ENCODE measurements around the gene FUOM. TPM values are rescaled to one million over a fixed set of nuclear protein-coding genes. Genes with fewer than 3 reads are reported as not detected.

The FUOM gene
- total RNA-seq, 2 donors from 2014 or later = 9.8 to 32.6 TPM

DNA sequence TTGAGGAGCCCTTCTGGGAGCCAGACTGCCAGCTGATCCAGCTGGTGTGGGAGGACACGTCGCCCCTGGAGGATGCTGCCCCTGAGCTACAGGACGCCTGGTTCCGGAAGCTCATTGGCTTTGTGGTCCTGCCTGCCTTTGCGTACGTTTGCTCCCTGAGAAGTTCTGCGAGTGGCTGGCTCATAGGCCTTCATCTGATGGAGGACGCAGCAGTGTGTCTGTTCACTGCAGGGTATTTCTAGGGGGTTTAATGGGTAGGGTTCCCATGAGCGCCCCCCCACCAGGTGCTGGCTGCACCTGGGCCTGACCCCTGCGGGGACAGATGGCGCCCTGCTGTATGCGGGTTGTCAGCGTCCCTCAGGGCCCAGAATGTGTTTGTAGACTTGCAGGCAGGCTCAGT is 26.3 kb upstream of the FUOM start:
- H3K36me3 ChIP-seq = no peaks in the 10 kb centered on the region
- no peaks in the 10 kb centered on the region for H3K9me3 ChIP-seq
- H3K4me3 ChIP-seq = no peak overlapping the region
- H3K27ac ChIP-seq = no peak overlapping the region
- H3K4me1 ChIP-seq = peaks cover 0 to 9% of the 10 kb centered on the region in 2 donors
- DNase-seq (ENCODE audit: low spot score) = no peak
- TF ChIP-seq, protein P1, sequence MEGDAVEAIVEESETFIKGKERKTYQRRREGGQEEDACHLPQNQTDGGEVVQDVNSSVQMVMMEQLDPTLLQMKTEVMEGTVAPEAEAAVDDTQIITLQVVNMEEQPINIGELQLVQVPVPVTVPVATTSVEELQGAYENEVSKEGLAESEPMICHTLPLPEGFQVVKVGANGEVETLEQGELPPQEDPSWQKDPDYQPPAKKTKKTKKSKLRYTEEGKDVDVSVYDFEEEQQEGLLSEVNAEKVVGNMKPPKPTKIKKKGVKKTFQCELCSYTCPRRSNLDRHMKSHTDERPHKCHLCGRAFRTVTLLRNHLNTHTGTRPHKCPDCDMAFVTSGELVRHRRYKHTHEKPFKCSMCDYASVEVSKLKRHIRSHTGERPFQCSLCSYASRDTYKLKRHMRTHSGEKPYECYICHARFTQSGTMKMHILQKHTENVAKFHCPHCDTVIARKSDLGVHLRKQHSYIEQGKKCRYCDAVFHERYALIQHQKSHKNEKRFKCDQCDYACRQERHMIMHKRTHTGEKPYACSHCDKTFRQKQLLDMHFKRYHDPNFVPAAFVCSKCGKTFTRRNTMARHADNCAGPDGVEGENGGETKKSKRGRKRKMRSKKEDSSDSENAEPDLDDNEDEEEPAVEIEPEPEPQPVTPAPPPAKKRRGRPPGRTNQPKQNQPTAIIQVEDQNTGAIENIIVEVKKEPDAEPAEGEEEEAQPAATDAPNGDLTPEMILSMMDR (IDR thresholded peaks at IDR 0.05) = no peak
- no peaks in the 10 kb centered on the region for H3K27me3 ChIP-seq

DNA sequence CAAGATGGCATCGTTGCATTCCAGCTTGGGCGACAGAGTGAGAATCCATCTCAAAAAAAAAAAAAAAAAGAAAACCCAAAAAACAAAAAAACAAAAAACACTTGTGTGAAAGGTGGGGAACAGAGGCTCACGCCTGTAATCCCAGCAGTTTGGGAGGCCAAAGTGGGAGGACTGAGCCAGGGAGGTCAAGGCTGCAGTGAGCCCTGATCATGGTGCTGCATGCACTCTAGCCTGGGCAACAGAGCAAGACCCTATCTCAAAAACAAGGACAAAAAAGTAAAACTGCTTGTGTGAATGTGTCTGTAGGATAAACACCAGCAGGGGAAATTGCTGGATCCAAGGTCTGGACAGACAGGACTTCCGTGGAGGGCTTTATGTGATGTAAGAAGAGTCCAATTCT is 25.7 kb upstream of the FUOM start:
- DNase-seq (ENCODE audit: low spot score) = no peak
- no peak overlapping the region for H3K4me3 ChIP-seq
- no peak overlapping the region for H3K27ac ChIP-seq
- no peaks in the 10 kb centered on the region for H3K9me3 ChIP-seq
- no peaks in the 10 kb centered on the region for H3K27me3 ChIP-seq
- H3K4me1 ChIP-seq = peaks cover 0 to 9% of the 10 kb centered on the region in 2 donors
- no peaks in the 10 kb centered on the region for H3K36me3 ChIP-seq
- TF ChIP-seq, protein P1 (IDR thresholded peaks at IDR 0.05) = no peak

GRCh38 chr10:133381036-133381435 is 23.2 kb upstream of the FUOM start:
- Histone ChIP-seq H3K9me3 (no peaks in the 10 kb centered on the region), H3K27me3 (no peaks in the 10 kb centered on the region), H3K27ac (no peak overlapping the region), H3K36me3 (no peaks in the 10 kb centered on the region), H3K4me1 (peaks cover 0 to 16% of the 10 kb centered on the region in 2 donors), H3K4me3 (no peak overlapping the region)
- no peak for DNase-seq (ENCODE audit: low spot score)
- TF ChIP-seq, protein P1 (IDR thresholded peaks at IDR 0.05) = no peak

GRCh38 chr10:133379801-133380666 is 22.2 kb upstream of the FUOM start:
- H3K9me3 ChIP-seq = no peaks in the 10 kb centered on the region
- peaks cover 0 to 16% of the 10 kb centered on the region in 2 donors for H3K4me1 ChIP-seq
- H3K36me3 ChIP-seq = no peaks in the 10 kb centered on the region
- H3K4me3 ChIP-seq = peak overlapping the region; percentile 86 to 92
- no peak for DNase-seq (ENCODE audit: low spot score)
- H3K27ac ChIP-seq = peak overlapping the region in 1 of 2 donors; percentile 65
- no peaks in the 10 kb centered on the region for H3K27me3 ChIP-seq
- TF ChIP-seq, protein P1 (IDR thresholded peaks at IDR 0.05) = no peak

DNA sequence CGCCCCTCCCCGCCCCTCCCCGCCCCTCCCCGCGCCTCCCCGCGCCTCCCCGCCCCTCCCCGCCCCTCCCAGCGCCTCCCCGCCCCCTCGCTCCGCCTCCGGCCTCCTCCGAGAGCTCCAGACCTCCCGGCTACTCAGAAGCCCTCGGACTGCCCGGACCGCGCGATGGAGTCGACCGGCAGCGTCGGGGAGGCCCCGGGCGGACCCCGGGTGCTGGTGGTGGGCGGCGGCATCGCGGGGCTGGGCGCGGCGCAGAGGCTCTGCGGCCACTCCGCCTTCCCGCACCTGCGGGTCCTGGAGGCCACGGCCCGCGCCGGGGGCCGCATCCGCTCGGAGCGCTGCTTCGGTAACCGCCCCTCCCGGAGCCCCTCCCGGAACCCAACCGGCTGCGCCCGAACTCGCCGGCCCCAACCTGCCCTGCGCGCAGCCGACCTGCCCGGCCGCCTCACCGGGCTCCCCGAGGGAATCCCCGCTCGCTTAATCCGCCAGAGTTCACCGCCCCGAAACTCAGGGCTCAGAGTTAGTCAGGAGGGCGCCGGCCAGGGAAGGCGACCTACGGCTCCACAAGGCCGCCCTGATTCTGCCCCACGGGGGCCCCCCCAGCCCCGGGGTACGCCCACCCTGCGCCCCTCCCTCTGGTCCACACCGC is 21.5 kb upstream of the FUOM start, which contains the start of gene PAOX:
TSS of gene PAOX (plus strand) at position 111 of the 649 bp plus-strand sequence. CDS start at position 166, 55 bp downstream.
- Histone ChIP-seq H3K27me3 (no peaks in the 10 kb centered on the region), H3K4me1 (peaks cover 0 to 18% of the 10 kb centered on the region in 2 donors), H3K36me3 (no peaks in the 10 kb centered on the region), H3K9me3 (no peaks in the 10 kb centered on the region), H3K27ac (peak within 1 kb of the TSS; percentile 79), H3K4me3 (peak within 1 kb of the TSS; percentile 86 to 92)
- no peak for DNase-seq (ENCODE audit: low spot score)
- TF ChIP-seq, protein P1 (IDR thresholded peaks at IDR 0.05) = no peak

All from right atrium auricular region (tissue), 2 donors.